Cardiac muscle cell (in vitro differentiated cells and primary cell): ENCODE results near the gene NUP205. TPM values are rescaled to one million over a fixed set of nuclear protein-coding genes. Genes with fewer than 3 reads are reported as not detected.

ENCODE experiments used
- DNase-seq, 2 donors: peaks; one replicate each; pipeline versions ENCODE4 v3.0.0 to v3.0.0-alpha.2; 2010 to 2017; ENCODE audit warnings: low read depth in 1 of 2, low spot score in 1 of 2
- H3K27ac ChIP-seq: fragments of 200-600 bp; sonication (generic); 2 replicates; pipeline ENCODE4 v1.5.1; 2016
- H3K27me3 ChIP-seq: fragments of 200-600 bp; sonication (generic); 2 replicates; pipeline ENCODE4 v1.6.0; 2016; ENCODE audit warnings: control low read depth
- H3K36me3 ChIP-seq: fragments of 200-600 bp; sonication (generic); 2 replicates; pipeline ENCODE4 v1.5.1; 2016; ENCODE audit warnings: control low read depth
- H3K4me1 ChIP-seq: fragments of 200-600 bp; sonication (generic); 2 replicates; pipeline ENCODE4 v1.8.1; 2017; ENCODE audit warnings: low read depth, mild to moderate bottlenecking, mixed run types
- H3K4me3 ChIP-seq: fragments of 200-600 bp; sonication (generic); 2 replicates; pipeline ENCODE4 v1.5.1; 2016; ENCODE audit warnings: mild to moderate bottlenecking
- H3K9me3 ChIP-seq: fragments of 200-600 bp; sonication (generic); 2 replicates; pipeline ENCODE4 v1.5.1; 2017; ENCODE audit warnings: low read depth, mild to moderate bottlenecking, control low read depth
- CTCF ChIP-seq: IDR thresholded peaks from 2 replicates; pipeline ENCODE4 v1.5.1; 2012; ENCODE audit warnings: low read depth, mild to moderate bottlenecking, low read length
- polyA plus RNA-seq: library from polyadenylated mRNA; unstranded; fragments of >200 nt; fragmentation: Nextera tagmentation; extraction: Ambion mirVana; gene quantifications from 2 replicates; pipeline ENCODE4 v1.2.1, GENCODE V29; 2016
- total RNA-seq: library from RNA; depleted of rRNA; stranded (reverse); fragments of >200 nt; gene quantifications from 2 replicates; pipeline ENCODE4 v1.2.3, GENCODE V29; 2016

The NUP205 gene
- total and polyA plus RNA-seq, 2 experiments from 2014 or later: 21.8 to 33.9 TPM

GRCh38 chr7:135681762-135682161 lies 124.0 kb downstream of the NUP205 start:
- Histone ChIP-seq H3K4me1 (peaks cover 22% of the 10 kb centered on the region), H3K9me3 (no peaks in the 10 kb centered on the region), H3K36me3 (no peaks in the 10 kb centered on the region), H3K4me3 (no peak overlapping the region), H3K27me3 (no peaks in the 10 kb centered on the region), H3K27ac (peak overlapping the region; percentile 86)
- peak in 1 of 2 donors; percentile 78 for DNase-seq
- no peak for TF ChIP-seq CTCF

- peaks cover 22% of the 10 kb centered on the region for H3K4me1 ChIP-seq
- DNase-seq: no peak
- H3K4me3 ChIP-seq: no peak overlapping the region
Measured at GRCh38 chr7:135682191-135682590, 124.5 kb downstream of the NUP205 start.

GRCh38 chr7:135683609-135684008 lies 125.9 kb downstream of the NUP205 start:
- no peak for TF ChIP-seq CTCF
- Histone ChIP-seq H3K36me3 (peaks cover 3% of the 10 kb centered on the region), H3K27me3 (no peaks in the 10 kb centered on the region), H3K9me3 (no peaks in the 10 kb centered on the region), H3K27ac (no peak overlapping the region), H3K4me1 (peaks cover 22% of the 10 kb centered on the region), H3K4me3 (no peak overlapping the region)
- no peak for DNase-seq

More at GRCh38 chr7:135682191-135682590, 124.5 kb downstream of the NUP205 start:
- Histone ChIP-seq H3K9me3 (no peaks in the 10 kb centered on the region), H3K27ac (peak overlapping the region; percentile 86), H3K36me3 (peaks cover under 1% of the 10 kb centered on the region), H3K27me3 (no peaks in the 10 kb centered on the region)
- TF ChIP-seq CTCF: no peak

- Histone ChIP-seq H3K27ac (no peak overlapping the region), H3K9me3 (no peaks in the 10 kb centered on the region), H3K4me3 (no peak overlapping the region), H3K27me3 (no peaks in the 10 kb centered on the region), H3K36me3 (peaks cover 6% of the 10 kb centered on the region), H3K4me1 (peaks cover 22% of the 10 kb centered on the region)
- DNase-seq: peak in 1 of 2 donors; percentile 51
- no peak for TF ChIP-seq CTCF
Measured at GRCh38 chr7:135684136-135684535, 126.4 kb downstream of the NUP205 start.

- H3K4me3 ChIP-seq: no peak overlapping the region
- TF ChIP-seq CTCF: no peak
- H3K27ac ChIP-seq: no peak overlapping the region
- H3K9me3 ChIP-seq: no peaks in the 10 kb centered on the region
- no peak for DNase-seq
- peaks cover 22% of the 10 kb centered on the region for H3K4me1 ChIP-seq
- H3K36me3 ChIP-seq: peaks cover 11% of the 10 kb centered on the region
- H3K27me3 ChIP-seq: no peaks in the 10 kb centered on the region
Measured at GRCh38 chr7:135684699-135685098, 127.0 kb downstream of the NUP205 start.
